ENCODE data around the gene FILIP1L.
A peak's percentile ranks its signal among the peaks of the same experiment; 100 is the strongest.

The FILIP1L gene

DNA sequence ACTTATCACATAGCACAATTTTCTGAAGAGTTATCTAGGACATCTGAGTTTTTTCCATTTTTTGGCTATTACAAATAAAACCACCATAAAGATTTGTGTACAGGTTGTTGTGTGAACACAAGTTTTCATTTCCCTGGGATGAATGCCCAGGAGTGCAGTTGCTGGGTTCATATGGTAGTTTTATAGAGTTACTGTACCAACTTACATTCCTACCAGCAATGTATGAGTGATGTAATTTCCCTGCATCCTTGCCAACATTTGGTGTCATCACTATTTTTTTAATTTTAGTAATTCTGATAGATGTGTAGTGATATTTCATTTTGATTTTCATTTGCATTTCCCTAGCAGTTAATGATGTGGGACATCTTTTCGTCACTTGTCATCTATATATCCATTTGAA is 20.5 kb downstream of the FILIP1L start:
- TF ChIP-seq, protein P1, sequence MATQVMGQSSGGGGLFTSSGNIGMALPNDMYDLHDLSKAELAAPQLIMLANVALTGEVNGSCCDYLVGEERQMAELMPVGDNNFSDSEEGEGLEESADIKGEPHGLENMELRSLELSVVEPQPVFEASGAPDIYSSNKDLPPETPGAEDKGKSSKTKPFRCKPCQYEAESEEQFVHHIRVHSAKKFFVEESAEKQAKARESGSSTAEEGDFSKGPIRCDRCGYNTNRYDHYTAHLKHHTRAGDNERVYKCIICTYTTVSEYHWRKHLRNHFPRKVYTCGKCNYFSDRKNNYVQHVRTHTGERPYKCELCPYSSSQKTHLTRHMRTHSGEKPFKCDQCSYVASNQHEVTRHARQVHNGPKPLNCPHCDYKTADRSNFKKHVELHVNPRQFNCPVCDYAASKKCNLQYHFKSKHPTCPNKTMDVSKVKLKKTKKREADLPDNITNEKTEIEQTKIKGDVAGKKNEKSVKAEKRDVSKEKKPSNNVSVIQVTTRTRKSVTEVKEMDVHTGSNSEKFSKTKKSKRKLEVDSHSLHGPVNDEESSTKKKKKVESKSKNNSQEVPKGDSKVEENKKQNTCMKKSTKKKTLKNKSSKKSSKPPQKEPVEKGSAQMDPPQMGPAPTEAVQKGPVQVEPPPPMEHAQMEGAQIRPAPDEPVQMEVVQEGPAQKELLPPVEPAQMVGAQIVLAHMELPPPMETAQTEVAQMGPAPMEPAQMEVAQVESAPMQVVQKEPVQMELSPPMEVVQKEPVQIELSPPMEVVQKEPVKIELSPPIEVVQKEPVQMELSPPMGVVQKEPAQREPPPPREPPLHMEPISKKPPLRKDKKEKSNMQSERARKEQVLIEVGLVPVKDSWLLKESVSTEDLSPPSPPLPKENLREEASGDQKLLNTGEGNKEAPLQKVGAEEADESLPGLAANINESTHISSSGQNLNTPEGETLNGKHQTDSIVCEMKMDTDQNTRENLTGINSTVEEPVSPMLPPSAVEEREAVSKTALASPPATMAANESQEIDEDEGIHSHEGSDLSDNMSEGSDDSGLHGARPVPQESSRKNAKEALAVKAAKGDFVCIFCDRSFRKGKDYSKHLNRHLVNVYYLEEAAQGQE (IDR thresholded peaks at IDR 0.05; ENCODE audit: insufficient read depth in 1 of 2, low read depth in 2 of 2, low read length in 2 of 2): no peak
- no peak for TF ChIP-seq FOXP2 (optimal IDR thresholded peaks at IDR 0.05; ENCODE audit: borderline replicate concordance, extremely low read depth, extremely low read length, insufficient read depth)
- no peak for TF ChIP-seq POLR2AphosphoS5 (IDR thresholded peaks at IDR 0.05; ENCODE audit: low read depth, low read length)
- TF ChIP-seq SIN3A (IDR thresholded peaks at IDR 0.05; ENCODE audit: borderline replicate concordance, insufficient read depth, low read length): no peak
- no peak for TF ChIP-seq TAF1 (IDR thresholded peaks at IDR 0.05; ENCODE audit: borderline replicate concordance, insufficient read depth, low read length)

- TF ChIP-seq, protein P1 (IDR thresholded peaks at IDR 0.05; ENCODE audit: insufficient read depth in 1 of 2, low read depth in 2 of 2, low read length in 2 of 2): no peak
- TF ChIP-seq TAF1 (IDR thresholded peaks at IDR 0.05; ENCODE audit: borderline replicate concordance, insufficient read depth, low read length): no peak
- no peak for TF ChIP-seq POLR2AphosphoS5 (IDR thresholded peaks at IDR 0.05; ENCODE audit: low read depth, low read length)
- no peak for TF ChIP-seq FOXP2 (optimal IDR thresholded peaks at IDR 0.05; ENCODE audit: borderline replicate concordance, extremely low read depth, extremely low read length, insufficient read depth)
- no peak for TF ChIP-seq SIN3A (IDR thresholded peaks at IDR 0.05; ENCODE audit: borderline replicate concordance, insufficient read depth, low read length)
Observed at GRCh38 chr3:100090669-100091005, 23.7 kb downstream of the FILIP1L start.

DNA sequence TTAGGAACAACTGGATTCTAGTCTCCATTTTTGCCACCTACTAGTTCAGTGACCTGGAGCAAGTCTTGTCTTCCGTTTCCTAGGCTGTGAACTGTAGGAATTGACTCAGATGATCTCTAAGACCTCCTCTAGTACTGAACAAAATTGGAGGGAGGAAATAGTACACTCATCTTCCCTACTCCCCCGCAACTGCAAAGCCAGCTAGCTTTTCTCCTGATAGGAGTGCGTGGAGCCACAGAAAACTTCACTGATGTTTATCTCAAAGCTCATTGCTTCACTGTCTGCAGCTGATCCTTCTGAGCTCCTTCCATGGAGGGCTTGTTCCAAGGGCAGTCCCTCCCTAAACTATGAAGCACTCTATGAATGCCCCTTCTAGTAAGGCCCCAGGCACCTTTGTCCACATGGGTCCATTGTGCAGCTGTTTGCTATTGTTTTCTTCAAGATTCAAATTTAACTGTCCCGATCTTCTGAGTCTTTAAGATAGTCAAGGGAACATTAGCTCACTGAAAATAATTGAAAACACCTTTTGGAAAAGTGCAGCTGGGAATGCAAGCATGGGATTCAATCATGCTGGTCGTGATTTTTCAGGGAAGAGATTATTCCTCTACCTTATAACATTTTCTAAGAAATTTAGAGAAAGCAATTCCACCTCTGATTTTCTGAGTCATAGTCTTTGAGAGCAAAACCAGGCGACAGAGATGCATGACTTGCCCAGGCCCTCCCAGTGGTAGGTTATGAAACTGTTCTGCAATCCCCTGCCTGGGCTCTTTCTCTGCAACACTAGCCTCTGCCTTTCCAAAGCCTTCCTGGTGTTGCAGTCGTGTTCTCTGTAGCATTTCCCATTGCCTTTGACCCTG is 24.3 kb downstream of the FILIP1L start:
- 0 out of 2 replicates have a peak, but pooled peaks have one; percentile 24 for TF ChIP-seq TAF1 (IDR thresholded peaks at IDR 0.05; ENCODE audit: borderline replicate concordance, insufficient read depth, low read length)
- TF ChIP-seq, protein P1 (IDR thresholded peaks at IDR 0.05; ENCODE audit: insufficient read depth in 1 of 2, low read depth in 2 of 2, low read length in 2 of 2): no peak

DNA sequence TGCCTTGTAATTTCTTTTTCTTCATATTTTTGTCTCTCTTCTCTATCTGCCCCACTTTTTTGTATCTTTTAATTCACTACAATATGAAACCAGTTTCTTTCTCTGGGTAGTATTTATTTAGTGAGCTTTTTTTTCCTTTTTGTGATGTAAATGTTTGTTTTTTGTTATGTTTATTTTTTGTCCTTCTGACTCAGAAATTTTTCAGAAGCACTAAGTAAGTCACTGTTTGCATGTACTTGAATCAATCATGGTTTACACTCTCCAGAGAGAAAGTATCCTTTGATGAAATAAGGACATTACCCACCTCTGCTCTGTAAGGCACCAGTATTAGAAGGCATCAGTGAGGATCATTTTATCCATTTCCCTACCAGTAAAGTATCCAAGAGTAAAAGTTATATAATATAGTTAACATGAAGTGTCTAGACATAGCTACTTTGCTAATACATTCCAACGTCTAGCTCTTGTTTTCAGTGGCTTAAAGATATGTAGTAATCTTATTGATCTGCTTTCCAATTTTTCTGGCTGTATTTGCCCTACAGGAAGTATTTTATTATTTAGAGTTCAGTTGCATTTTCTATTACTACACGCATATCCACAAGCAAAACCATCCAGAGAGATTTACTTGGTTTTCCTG is 25.4 kb downstream of the FILIP1L start:
- TF ChIP-seq SIN3A (IDR thresholded peaks at IDR 0.05; ENCODE audit: borderline replicate concordance, insufficient read depth, low read length): no peak
- TF ChIP-seq POLR2AphosphoS5 (IDR thresholded peaks at IDR 0.05; ENCODE audit: low read depth, low read length): no peak
- TF ChIP-seq FOXP2 (optimal IDR thresholded peaks at IDR 0.05; ENCODE audit: borderline replicate concordance, extremely low read depth, extremely low read length, insufficient read depth): no peak
- TF ChIP-seq, protein P1 (IDR thresholded peaks at IDR 0.05; ENCODE audit: insufficient read depth in 1 of 2, low read depth in 2 of 2, low read length in 2 of 2): no peak
- TF ChIP-seq TAF1 (IDR thresholded peaks at IDR 0.05; ENCODE audit: borderline replicate concordance, insufficient read depth, low read length): no peak
